ENCODE results near the gene TRIM33. TPM values are rescaled to one million over a fixed set of nuclear protein-coding genes. Genes with fewer than 3 reads are reported as not detected.

The TRIM33 gene
- total and polyA plus RNA-seq, 2 of the 8 experiments (the other 6 are each of a cell fraction or from before 2014, with no cell fraction given) = 17.1 to 52.3 TPM

- Histone ChIP-seq H2BK15ac (ENCODE audit: low read length) (no peak overlapping the region), H3K27me3 (replicated peaks in 1 of 4; ENCODE audit: control insufficient read depth in 3 of 4, extremely low read depth in 1 of 4, insufficient read depth in 3 of 4, low read length in 3 of 4) (no peaks in the 10 kb centered on the region), H2BK12ac (ENCODE audit: low read depth, low read length) (no peak overlapping the region), H3K18ac (ENCODE audit: extremely low read depth, low read length) (no peak overlapping the region), H2BK5ac (ENCODE audit: low read depth, low read length) (no peak overlapping the region), H2BK20ac (ENCODE audit: low read length) (no peak overlapping the region), H3K9ac (replicated peaks in 1 of 4; ENCODE audit: extremely low read depth in 1 of 4, low read depth in 3 of 4, low read length in 3 of 4) (no peak overlapping the region), H3K79me1 (ENCODE audit: low read depth, low read length) (no peaks in the 10 kb centered on the region), H3K4ac (replicated peaks; ENCODE audit: insufficient read length, low read depth, low read length) (no peak overlapping the region), H2AK5ac (ENCODE audit: low read depth, low read length) (no peak overlapping the region), H4K91ac (replicated peaks; ENCODE audit: insufficient read length, low read length) (no peak overlapping the region), H3K4me1 (replicated peaks in 1 of 4; ENCODE audit: control insufficient read depth in 3 of 4, insufficient read depth in 4 of 4, low read length in 3 of 4) (no peaks in the 10 kb centered on the region), H3K4me3 (ENCODE audit: extremely low read depth in 1 of 4, insufficient read depth in 2 of 4, low read depth in 3 of 4, low read length in 4 of 4) (no peak overlapping the region), H3K36me3 (ENCODE audit: control insufficient read depth in 2 of 4, insufficient read depth in 4 of 4, low read length in 3 of 4) (no peaks in the 10 kb centered on the region), H3K56ac (replicated peaks; ENCODE audit: insufficient read length, low read depth, low read length) (no peak overlapping the region), H2BK120ac (replicated peaks; ENCODE audit: low read depth, low read length) (no peak overlapping the region), H4K5ac (ENCODE audit: insufficient read length, low read depth, low read length) (no peak overlapping the region), H2AFZ (ENCODE audit: low read length) (no peak overlapping the region), H3K79me2 (ENCODE audit: control insufficient read depth in 1 of 2, insufficient read depth in 2 of 2, low read length in 2 of 2) (no peaks in the 10 kb centered on the region), H3K14ac (ENCODE audit: insufficient read length) (no peak overlapping the region), H3K9me3 (ENCODE audit: insufficient read depth in 2 of 2, low read depth in 1 of 2, low read length in 1 of 2) (peaks cover 0 to 15% of the 10 kb centered on the region in 2 experiments; a peak in 3 of 4 replicates), H4K8ac (ENCODE audit: extremely low read depth, insufficient read depth, low read length) (no peak overlapping the region), H3K23me2 (ENCODE audit: low read depth, low read length) (no peaks in the 10 kb centered on the region; the same call in 1 of the 2 replicates), H4K20me1 (replicated peaks in 1 of 2; ENCODE audit: control insufficient read depth in 1 of 2, insufficient read depth in 2 of 2, low read length in 2 of 2) (no peaks in the 10 kb centered on the region), H3K4me2 (ENCODE audit: insufficient read depth in 1 of 2, low read depth in 2 of 2, low read length in 2 of 2) (no peak overlapping the region), H3K23ac (ENCODE audit: insufficient read length) (no peak overlapping the region), H3K27ac (ENCODE audit: low read depth, low read length) (no peak overlapping the region)
- DNase-seq (ENCODE audit: low read depth in 1 of 2, low spot score in 2 of 2) (no peak), FAIRE-seq (no peak)
- POLR2A ChIA-PET (ENCODE audit: partially characterized antibody) = no interaction called here
- WGBS, 2 experiments (ENCODE audit: extremely low coverage in 1 of 2, insufficient coverage in 1 of 2, insufficient read length in 1 of 2, insufficient replicate concordance in 2 of 2, low coverage in 1 of 2, low lambda C conversion rate in 2 of 2, missing lambda C conversion rate in 1 of 2) = 82% methylated on average over 1 of the region's 1 CpG; no CpG with 5 or more reads in 1 of the 2 experiments
- CTCF ChIA-PET (ENCODE audit: partially characterized antibody) = interaction anchor here (1.3 kb wide), 1 partner anchor 12 kb away, joined by 4 read pairs; no protein-coding TSS in a partner anchor
- TF ChIP-seq PHF8 (conservative IDR thresholded peaks at IDR 0.05; ENCODE audit: low read depth, low read length) (no peak), BACH1 (IDR thresholded peaks at IDR 0.05; ENCODE audit: low read length) (no peak), BCL11A (IDR thresholded peaks at IDR 0.05; ENCODE audit: low read depth in 2 of 2, low read length in 2 of 2) (no peak), USF2 (IDR thresholded peaks at IDR 0.05; ENCODE audit: low read length) (no peak)
These were observed 151.2 kb downstream of the TRIM33 start for GRCh38 chr1:114359791-114360190.
